HEK293 (cell line): ENCODE results near the gene CFAP70.
A peak's percentile ranks its signal among the peaks of the same experiment; 100 is the strongest.

Source experiments
- WT1 ChIP-seq: fragments of 450-650 bp; formaldehyde crosslinking; IDR thresholded peaks from 2 replicates; pipeline ENCODE4 v1.5.1; 2016; ENCODE audit warnings: missing biosample characterization, missing genetic modification characterization
- ZBTB7A ChIP-seq: fragments of 450-650 bp; formaldehyde crosslinking; IDR thresholded peaks from 2 replicates; pipeline ENCODE4 v1.5.1; 2016; ENCODE audit warnings: low read depth, missing biosample characterization, missing genetic modification characterization
- ZEB2 ChIP-seq: fragments of 450-650 bp; formaldehyde crosslinking; IDR thresholded peaks from 2 replicates; pipeline ENCODE4 v1.5.1; 2016; ENCODE audit warnings: missing biosample characterization, missing genetic modification characterization
- ZFP3 ChIP-seq: fragments of 450-650 bp; formaldehyde crosslinking; IDR thresholded peaks from 2 replicates; pipeline ENCODE4 v1.5.1; 2016; ENCODE audit warnings: low read depth, missing biosample characterization, missing genetic modification characterization
- ZNF302 ChIP-seq: fragments of 450-650 bp; formaldehyde crosslinking; IDR thresholded peaks from 2 replicates; pipeline ENCODE4 v1.5.1; 2016; ENCODE audit warnings: missing biosample characterization, missing genetic modification characterization, low read depth
- ZNF311 ChIP-seq: fragments of 450-650 bp; formaldehyde crosslinking; IDR thresholded peaks from 2 replicates; pipeline ENCODE4 v1.5.1; 2017; ENCODE audit warnings: missing biosample characterization, missing genetic modification characterization, borderline replicate concordance
- ZNF549 ChIP-seq: fragments of 450-650 bp; IDR thresholded peaks from 2 replicates; pipeline ENCODE4 v1.5.1; 2018; ENCODE audit warnings: missing biosample characterization, missing genetic modification characterization, mild to moderate bottlenecking, inconsistent platforms, moderate library complexity
- ZNF585B ChIP-seq: fragments of 450-650 bp; formaldehyde crosslinking; IDR thresholded peaks from 2 replicates; pipeline ENCODE4 v1.5.1; 2016; ENCODE audit warnings: missing biosample characterization, missing genetic modification characterization
- ZNF626 ChIP-seq: fragments of 450-650 bp; sonication (Bioruptor Pico); formaldehyde crosslinking; IDR thresholded peaks from 2 replicates; pipeline ENCODE4 v1.5.1; 2018; ENCODE audit warnings: missing biosample characterization, missing genetic modification characterization, inconsistent platforms
- ZNF629 ChIP-seq: fragments of 450-650 bp; formaldehyde crosslinking; IDR thresholded peaks from 2 replicates; pipeline ENCODE4 v1.5.1; 2017; ENCODE audit warnings: missing biosample characterization, missing genetic modification characterization
- ZNF76 ChIP-seq: fragments of 450-650 bp; formaldehyde crosslinking; IDR thresholded peaks from 2 replicates; pipeline ENCODE4; 2016; ENCODE audit warnings: low read depth, missing biosample characterization, missing genetic modification characterization, borderline replicate concordance
- ZNF776 ChIP-seq: fragments of 450-650 bp; formaldehyde crosslinking; IDR thresholded peaks from 2 replicates; pipeline ENCODE4 v1.5.0; 2017; ENCODE audit warnings: missing biosample characterization, missing genetic modification characterization, borderline replicate concordance
- ZNF791 ChIP-seq: fragments of 450-650 bp; formaldehyde crosslinking; IDR thresholded peaks from 2 replicates; pipeline ENCODE4 v1.5.1; 2016; ENCODE audit warnings: missing biosample characterization, missing genetic modification characterization
- TF ChIP-seq, protein P1 (sequence below): fragments of 450-650 bp; formaldehyde crosslinking; IDR thresholded peaks from 2 replicates; pipeline ENCODE4 v1.5.1; 2016; ENCODE audit warnings: missing biosample characterization, missing genetic modification characterization
- TF ChIP-seq, protein P2 (sequence below): fragments of 450-650 bp; formaldehyde crosslinking; IDR thresholded peaks from 2 replicates; pipeline ENCODE4 v1.5.1; 2016; ENCODE audit warnings: missing biosample characterization, missing genetic modification characterization, borderline replicate concordance
- TF ChIP-seq, protein P3 (sequence below): fragments of 450-650 bp; formaldehyde crosslinking; IDR thresholded peaks from 2 replicates; pipeline ENCODE4 v1.5.1; 2017; ENCODE audit warnings: missing biosample characterization, missing genetic modification characterization
- TF ChIP-seq, protein P4 (sequence below): fragments of 450-650 bp; formaldehyde crosslinking; IDR thresholded peaks from 2 replicates; pipeline ENCODE4 v1.5.0; 2017; ENCODE audit warnings: missing biosample characterization, missing genetic modification characterization, borderline replicate concordance
- TF ChIP-seq, protein P5 (sequence below): fragments of 450-650 bp; formaldehyde crosslinking; IDR thresholded peaks from 2 replicates; pipeline ENCODE4 v1.5.1; 2017; ENCODE audit warnings: missing biosample characterization, missing genetic modification characterization
- TF ChIP-seq, protein P6 (sequence below): fragments of 450-650 bp; formaldehyde crosslinking; IDR thresholded peaks from 2 replicates; pipeline ENCODE4 v1.5.1; 2016; ENCODE audit warnings: missing biosample characterization, missing genetic modification characterization, low read depth
- TF ChIP-seq, protein P7 (sequence below): IDR thresholded peaks from 2 replicates; pipeline ENCODE4 v1.6.1; 2011; ENCODE audit warnings: mild to moderate bottlenecking, low read depth, low read length, borderline replicate concordance
- TF ChIP-seq, protein P8 (sequence below): fragments of 450-650 bp; formaldehyde crosslinking; IDR thresholded peaks from 2 replicates; pipeline ENCODE4 v1.5.1; 2016; ENCODE audit warnings: missing biosample characterization, missing genetic modification characterization

CFAP70 gene

DNA sequence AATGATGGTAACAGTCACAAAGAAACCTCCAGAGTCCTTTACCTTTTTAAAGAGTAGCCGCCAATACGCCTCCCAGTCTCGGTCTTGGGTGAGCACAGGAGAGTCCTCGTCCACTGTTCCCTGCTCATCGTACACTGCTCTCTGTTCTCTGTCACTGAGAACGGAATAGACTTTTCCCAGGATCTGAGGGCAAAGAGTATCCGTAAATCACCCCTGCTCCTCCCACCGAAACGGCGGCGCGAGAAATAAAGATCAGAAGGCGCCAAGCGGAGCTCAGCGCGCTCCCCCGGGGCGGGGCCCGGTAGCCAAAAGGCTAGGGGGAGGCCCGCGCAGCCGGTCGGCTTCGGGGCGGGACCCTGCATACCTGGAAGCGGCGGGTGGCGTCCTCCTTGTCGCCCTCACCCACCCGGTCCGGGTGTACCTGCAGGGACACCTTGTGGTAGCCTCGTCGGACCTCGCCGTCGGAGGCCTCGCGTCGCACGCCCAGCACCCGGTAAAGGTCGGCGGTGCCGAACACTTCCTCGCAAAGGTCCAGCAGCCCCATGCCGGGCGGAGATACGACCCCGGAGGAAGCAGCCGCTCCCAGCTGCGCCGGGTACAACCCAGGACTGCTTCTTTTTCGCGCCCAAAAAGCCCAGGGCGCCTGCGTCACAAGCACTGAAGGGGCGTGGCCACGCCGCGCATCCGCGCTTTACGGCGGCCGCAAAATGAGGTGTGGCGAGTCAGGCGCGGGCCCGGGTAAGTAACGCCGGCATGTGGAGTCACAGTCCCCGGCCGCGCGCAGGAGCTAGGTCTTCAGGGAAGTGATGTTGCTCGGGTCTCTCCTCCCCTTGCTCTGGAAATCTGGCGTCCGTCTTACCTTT is 111.8 kb downstream of the CFAP70 start, which contains the start of gene DNAJC9 (continued):
- TF ChIP-seq, protein P1, sequence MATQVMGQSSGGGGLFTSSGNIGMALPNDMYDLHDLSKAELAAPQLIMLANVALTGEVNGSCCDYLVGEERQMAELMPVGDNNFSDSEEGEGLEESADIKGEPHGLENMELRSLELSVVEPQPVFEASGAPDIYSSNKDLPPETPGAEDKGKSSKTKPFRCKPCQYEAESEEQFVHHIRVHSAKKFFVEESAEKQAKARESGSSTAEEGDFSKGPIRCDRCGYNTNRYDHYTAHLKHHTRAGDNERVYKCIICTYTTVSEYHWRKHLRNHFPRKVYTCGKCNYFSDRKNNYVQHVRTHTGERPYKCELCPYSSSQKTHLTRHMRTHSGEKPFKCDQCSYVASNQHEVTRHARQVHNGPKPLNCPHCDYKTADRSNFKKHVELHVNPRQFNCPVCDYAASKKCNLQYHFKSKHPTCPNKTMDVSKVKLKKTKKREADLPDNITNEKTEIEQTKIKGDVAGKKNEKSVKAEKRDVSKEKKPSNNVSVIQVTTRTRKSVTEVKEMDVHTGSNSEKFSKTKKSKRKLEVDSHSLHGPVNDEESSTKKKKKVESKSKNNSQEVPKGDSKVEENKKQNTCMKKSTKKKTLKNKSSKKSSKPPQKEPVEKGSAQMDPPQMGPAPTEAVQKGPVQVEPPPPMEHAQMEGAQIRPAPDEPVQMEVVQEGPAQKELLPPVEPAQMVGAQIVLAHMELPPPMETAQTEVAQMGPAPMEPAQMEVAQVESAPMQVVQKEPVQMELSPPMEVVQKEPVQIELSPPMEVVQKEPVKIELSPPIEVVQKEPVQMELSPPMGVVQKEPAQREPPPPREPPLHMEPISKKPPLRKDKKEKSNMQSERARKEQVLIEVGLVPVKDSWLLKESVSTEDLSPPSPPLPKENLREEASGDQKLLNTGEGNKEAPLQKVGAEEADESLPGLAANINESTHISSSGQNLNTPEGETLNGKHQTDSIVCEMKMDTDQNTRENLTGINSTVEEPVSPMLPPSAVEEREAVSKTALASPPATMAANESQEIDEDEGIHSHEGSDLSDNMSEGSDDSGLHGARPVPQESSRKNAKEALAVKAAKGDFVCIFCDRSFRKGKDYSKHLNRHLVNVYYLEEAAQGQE (tag by site-specific recombination) = peak; percentile 41; the same call in 1 of the 2 replicates
- TF ChIP-seq ZNF626 (tag by site-specific recombination) (no peak), ZNF549 (tag by site-specific recombination) (no peak), ZNF791 (tag by site-specific recombination) (no peak), ZNF585B (no peak), ZNF629 (tag by site-specific recombination) (peak; percentile 91), ZNF776 (no peak), ZFP3 (tag by site-specific recombination) (no peak), ZNF311 (tag by site-specific recombination) (no peak), ZEB2 (peak; percentile 96), WT1 (tag by site-specific recombination) (peak; percentile 36; the same call in 1 of the 2 replicates), ZNF302 (no peak), ZNF76 (peak; percentile 65; the same call in 1 of the 2 replicates), ZBTB7A (tag by site-specific recombination) (peak; percentile 78)
- TF ChIP-seq, protein P2, sequence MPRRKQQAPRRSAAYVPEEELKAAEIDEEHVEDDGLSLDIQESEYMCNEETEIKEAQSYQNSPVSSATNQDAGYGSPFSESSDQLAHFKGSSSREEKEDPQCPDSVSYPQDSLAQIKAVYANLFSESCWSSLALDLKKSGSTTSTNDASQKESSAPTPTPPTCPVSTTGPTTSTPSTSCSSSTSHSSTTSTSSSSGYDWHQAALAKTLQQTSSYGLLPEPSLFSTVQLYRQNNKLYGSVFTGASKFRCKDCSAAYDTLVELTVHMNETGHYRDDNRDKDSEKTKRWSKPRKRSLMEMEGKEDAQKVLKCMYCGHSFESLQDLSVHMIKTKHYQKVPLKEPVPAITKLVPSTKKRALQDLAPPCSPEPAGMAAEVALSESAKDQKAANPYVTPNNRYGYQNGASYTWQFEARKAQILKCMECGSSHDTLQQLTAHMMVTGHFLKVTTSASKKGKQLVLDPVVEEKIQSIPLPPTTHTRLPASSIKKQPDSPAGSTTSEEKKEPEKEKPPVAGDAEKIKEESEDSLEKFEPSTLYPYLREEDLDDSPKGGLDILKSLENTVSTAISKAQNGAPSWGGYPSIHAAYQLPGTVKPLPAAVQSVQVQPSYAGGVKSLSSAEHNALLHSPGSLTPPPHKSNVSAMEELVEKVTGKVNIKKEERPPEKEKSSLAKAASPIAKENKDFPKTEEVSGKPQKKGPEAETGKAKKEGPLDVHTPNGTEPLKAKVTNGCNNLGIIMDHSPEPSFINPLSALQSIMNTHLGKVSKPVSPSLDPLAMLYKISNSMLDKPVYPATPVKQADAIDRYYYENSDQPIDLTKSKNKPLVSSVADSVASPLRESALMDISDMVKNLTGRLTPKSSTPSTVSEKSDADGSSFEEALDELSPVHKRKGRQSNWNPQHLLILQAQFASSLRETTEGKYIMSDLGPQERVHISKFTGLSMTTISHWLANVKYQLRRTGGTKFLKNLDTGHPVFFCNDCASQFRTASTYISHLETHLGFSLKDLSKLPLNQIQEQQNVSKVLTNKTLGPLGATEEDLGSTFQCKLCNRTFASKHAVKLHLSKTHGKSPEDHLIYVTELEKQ (tag by site-specific recombination) = no peak
- TF ChIP-seq, protein P3, sequence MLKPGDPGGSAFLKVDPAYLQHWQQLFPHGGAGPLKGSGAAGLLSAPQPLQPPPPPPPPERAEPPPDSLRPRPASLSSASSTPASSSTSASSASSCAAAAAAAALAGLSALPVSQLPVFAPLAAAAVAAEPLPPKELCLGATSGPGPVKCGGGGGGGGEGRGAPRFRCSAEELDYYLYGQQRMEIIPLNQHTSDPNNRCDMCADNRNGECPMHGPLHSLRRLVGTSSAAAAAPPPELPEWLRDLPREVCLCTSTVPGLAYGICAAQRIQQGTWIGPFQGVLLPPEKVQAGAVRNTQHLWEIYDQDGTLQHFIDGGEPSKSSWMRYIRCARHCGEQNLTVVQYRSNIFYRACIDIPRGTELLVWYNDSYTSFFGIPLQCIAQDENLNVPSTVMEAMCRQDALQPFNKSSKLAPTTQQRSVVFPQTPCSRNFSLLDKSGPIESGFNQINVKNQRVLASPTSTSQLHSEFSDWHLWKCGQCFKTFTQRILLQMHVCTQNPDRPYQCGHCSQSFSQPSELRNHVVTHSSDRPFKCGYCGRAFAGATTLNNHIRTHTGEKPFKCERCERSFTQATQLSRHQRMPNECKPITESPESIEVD (tag by site-specific recombination) = no peak
- TF ChIP-seq, protein P4, sequence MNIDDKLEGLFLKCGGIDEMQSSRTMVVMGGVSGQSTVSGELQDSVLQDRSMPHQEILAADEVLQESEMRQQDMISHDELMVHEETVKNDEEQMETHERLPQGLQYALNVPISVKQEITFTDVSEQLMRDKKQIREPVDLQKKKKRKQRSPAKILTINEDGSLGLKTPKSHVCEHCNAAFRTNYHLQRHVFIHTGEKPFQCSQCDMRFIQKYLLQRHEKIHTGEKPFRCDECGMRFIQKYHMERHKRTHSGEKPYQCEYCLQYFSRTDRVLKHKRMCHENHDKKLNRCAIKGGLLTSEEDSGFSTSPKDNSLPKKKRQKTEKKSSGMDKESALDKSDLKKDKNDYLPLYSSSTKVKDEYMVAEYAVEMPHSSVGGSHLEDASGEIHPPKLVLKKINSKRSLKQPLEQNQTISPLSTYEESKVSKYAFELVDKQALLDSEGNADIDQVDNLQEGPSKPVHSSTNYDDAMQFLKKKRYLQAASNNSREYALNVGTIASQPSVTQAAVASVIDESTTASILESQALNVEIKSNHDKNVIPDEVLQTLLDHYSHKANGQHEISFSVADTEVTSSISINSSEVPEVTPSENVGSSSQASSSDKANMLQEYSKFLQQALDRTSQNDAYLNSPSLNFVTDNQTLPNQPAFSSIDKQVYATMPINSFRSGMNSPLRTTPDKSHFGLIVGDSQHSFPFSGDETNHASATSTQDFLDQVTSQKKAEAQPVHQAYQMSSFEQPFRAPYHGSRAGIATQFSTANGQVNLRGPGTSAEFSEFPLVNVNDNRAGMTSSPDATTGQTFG = no peak
- TF ChIP-seq, protein P5, sequence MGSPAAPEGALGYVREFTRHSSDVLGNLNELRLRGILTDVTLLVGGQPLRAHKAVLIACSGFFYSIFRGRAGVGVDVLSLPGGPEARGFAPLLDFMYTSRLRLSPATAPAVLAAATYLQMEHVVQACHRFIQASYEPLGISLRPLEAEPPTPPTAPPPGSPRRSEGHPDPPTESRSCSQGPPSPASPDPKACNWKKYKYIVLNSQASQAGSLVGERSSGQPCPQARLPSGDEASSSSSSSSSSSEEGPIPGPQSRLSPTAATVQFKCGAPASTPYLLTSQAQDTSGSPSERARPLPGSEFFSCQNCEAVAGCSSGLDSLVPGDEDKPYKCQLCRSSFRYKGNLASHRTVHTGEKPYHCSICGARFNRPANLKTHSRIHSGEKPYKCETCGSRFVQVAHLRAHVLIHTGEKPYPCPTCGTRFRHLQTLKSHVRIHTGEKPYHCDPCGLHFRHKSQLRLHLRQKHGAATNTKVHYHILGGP (tag by site-specific recombination) = no peak
- TF ChIP-seq, protein P6, sequence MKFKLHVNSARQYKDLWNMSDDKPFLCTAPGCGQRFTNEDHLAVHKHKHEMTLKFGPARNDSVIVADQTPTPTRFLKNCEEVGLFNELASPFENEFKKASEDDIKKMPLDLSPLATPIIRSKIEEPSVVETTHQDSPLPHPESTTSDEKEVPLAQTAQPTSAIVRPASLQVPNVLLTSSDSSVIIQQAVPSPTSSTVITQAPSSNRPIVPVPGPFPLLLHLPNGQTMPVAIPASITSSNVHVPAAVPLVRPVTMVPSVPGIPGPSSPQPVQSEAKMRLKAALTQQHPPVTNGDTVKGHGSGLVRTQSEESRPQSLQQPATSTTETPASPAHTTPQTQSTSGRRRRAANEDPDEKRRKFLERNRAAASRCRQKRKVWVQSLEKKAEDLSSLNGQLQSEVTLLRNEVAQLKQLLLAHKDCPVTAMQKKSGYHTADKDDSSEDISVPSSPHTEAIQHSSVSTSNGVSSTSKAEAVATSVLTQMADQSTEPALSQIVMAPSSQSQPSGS (tag by site-specific recombination) = no peak
- TF ChIP-seq, protein P7, sequence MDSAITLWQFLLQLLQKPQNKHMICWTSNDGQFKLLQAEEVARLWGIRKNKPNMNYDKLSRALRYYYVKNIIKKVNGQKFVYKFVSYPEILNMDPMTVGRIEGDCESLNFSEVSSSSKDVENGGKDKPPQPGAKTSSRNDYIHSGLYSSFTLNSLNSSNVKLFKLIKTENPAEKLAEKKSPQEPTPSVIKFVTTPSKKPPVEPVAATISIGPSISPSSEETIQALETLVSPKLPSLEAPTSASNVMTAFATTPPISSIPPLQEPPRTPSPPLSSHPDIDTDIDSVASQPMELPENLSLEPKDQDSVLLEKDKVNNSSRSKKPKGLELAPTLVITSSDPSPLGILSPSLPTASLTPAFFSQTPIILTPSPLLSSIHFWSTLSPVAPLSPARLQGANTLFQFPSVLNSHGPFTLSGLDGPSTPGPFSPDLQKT = no peak
- TF ChIP-seq, protein P8, sequence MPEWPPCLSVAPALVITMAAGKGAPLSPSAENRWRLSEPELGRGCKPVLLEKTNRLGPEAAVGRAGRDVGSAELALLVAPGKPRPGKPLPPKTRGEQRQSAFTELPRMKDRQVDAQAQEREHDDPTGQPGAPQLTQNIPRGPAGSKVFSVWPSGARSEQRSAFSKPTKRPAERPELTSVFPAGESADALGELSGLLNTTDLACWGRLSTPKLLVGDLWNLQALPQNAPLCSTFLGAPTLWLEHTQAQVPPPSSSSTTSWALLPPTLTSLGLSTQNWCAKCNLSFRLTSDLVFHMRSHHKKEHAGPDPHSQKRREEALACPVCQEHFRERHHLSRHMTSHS (tag by site-specific recombination) = no peak
